Activated naive CD8-positive, alpha-beta T cell treated with anti-CD3 and anti-CD28 coated beads, Interleukin-2, amount 50 U/mL, for 24 hours (primary cell): Measurements from ENCODE around the gene EREG.
A peak's percentile ranks its signal among the peaks of the same experiment; 100 is the strongest.
"Not testable (repeated sequence)": the region's sequence is repeated elsewhere in the genome, so short reads cannot be mapped to it uniquely, and the experiment has no call there.

Experiments used
- ATAC-seq: fragments of 150-1000 bp; cut with Tn5 transposase; one replicate; pipeline ENCODE4 v1.10.0; 2021
- DNase-seq: peaks from one replicate; pipeline ENCODE4 v3.0.0; 2021
- H3K27ac Mint-ChIP-seq: one replicate; pipeline ENCODE4 v1.8.0; 2021; ENCODE audit warnings: mild to moderate bottlenecking, mixed read lengths
- H3K27me3 Mint-ChIP-seq: one replicate; pipeline ENCODE4 v1.8.0; 2021; ENCODE audit warnings: mixed read lengths
- H3K36me3 Mint-ChIP-seq: one replicate; pipeline ENCODE4 v1.8.0; 2021; ENCODE audit warnings: low read depth, mixed read lengths
- H3K4me1 Mint-ChIP-seq: one replicate; pipeline ENCODE4 v1.8.0; 2021; ENCODE audit warnings: mixed read lengths
- H3K4me3 Mint-ChIP-seq: one replicate; pipeline ENCODE4 v1.8.0; 2021; ENCODE audit warnings: mild to moderate bottlenecking, moderate library complexity, mixed read lengths
- H3K9me3 Mint-ChIP-seq: one replicate; pipeline ENCODE4 v1.8.0; 2021; ENCODE audit warnings: mixed read lengths

The EREG gene

DNA sequence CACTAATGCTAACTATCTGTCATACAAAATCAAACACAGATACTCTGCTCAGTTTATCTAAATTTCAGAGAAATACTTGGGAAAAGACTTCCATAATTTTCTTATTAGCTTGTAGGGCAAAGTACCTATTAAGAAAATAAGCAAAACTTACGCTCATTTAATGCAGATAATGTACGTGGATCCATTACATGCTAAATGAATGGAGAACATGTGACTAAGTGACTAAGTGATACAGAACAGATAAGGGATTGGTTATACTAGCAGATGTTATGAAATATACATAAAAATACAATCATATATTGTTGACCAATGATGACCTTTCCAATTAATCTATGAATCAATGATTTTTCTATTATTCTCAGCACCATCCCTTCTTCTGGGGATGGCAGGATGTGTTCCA, 25.7 kb downstream of the EREG start:
- Mint-ChIP-seq H3K9me3 (no peaks in the 10 kb centered on the region), H3K4me1 (no peaks in the 10 kb centered on the region), H3K36me3 (no peaks in the 10 kb centered on the region), H3K27me3 (peaks cover 5% of the 10 kb centered on the region), H3K4me3 (no peak overlapping the region), H3K27ac (no peak overlapping the region)
- no peak for DNase-seq
- ATAC-seq, result no peak

DNA sequence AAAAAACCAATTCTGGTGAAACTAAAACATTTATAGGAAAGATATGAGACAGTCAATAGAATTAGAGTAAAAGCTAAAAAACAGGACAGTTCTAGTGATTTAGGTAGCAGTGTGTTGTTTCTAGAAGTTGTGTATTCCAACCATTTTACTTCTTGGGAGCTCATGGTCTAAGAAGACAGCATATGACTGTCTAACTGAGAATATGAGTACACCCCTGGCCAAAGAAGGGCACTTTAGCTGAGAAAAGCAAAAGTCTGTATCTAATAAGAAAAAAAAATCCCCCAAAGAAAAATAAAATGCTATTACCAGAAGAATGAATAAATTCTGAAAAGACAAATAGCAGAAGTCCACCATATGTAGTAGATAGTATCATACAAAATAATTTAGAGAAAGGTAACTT, 26.4 kb downstream of the EREG start:
- Mint-ChIP-seq H3K27me3 (peaks cover 5% of the 10 kb centered on the region), H3K36me3 (no peaks in the 10 kb centered on the region), H3K4me1 (no peaks in the 10 kb centered on the region), H3K9me3 (no peaks in the 10 kb centered on the region), H3K4me3 (no peak overlapping the region), H3K27ac (no peak overlapping the region)
- ATAC-seq (no peak), DNase-seq (no peak)

GRCh38 chr4:74391890-74392475, 27.0 kb downstream of the EREG start:
- no peak overlapping the region for H3K4me3 Mint-ChIP-seq
- peaks cover 4% of the 10 kb centered on the region for H3K27me3 Mint-ChIP-seq
- no peaks in the 10 kb centered on the region for H3K9me3 Mint-ChIP-seq
- H3K36me3 Mint-ChIP-seq, result no peaks in the 10 kb centered on the region
- H3K4me1 Mint-ChIP-seq, result no peaks in the 10 kb centered on the region
- ATAC-seq, result no peak
- H3K27ac Mint-ChIP-seq, result no peak overlapping the region
- DNase-seq, result no peak

DNA sequence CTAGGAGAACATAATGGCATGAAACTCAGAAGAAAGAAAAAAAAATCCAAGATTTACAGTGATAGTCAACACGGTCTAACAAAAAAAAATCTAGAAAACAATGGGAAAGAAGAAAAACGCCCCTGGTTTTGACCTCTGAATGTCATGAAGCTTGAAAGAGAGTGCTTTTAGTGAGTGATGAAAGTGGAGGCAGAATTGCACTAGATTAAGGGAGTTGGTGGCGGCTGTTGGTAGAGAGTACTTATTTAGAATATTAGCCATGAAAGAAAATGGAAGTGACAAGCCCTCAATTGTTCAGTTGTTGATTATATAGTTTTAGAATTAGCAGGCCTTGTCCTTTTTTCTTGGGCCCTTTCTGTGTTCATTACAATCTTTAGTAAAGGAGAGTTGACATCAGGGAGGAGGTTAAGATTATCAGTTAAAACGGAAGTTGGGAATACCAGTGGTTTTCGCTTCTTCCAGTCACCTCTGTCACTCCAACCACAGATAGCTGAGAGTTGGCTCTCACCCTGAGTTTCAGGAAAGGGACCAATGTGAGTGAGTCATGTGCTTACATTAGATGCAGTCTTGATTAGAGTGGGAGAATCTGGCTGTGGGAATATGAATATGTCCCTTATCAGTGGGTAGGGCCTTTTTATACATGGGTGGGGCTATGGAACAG, 29.7 kb downstream of the EREG start:
- Mint-ChIP-seq H3K27me3 (peaks cover under 1% of the 10 kb centered on the region), H3K4me1 (peaks cover 7% of the 10 kb centered on the region), H3K4me3 (no peak overlapping the region), H3K27ac (no peak overlapping the region), H3K36me3 (no peaks in the 10 kb centered on the region), H3K9me3 (no peaks in the 10 kb centered on the region)
- ATAC-seq, result no peak
- DNase-seq, result no peak

DNA sequence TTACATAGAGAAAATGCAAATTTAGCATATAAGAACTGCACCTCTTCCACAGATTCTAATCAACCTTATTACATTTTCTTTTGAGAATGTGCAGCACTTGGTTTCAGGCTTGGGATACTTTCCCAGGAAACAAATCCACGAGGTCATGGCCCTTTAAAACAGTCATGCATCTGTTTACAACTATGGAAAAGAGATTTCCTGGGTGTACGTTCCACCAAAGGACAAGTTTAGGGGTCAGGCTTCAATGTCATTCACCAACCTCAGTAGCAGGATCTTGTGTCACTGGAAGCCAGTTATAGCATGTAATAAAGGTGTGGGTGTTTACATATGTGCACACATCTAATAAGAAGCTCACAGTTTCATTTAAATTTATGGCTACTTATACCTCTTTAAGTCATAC, 30.7 kb downstream of the EREG start:
- DNase-seq, result no peak
- no peak for ATAC-seq
- H3K4me3 Mint-ChIP-seq, result no peak overlapping the region
- no peak overlapping the region for H3K27ac Mint-ChIP-seq
- H3K27me3 Mint-ChIP-seq, result no peaks in the 10 kb centered on the region
- H3K4me1 Mint-ChIP-seq, result peaks cover 7% of the 10 kb centered on the region
- no peaks in the 10 kb centered on the region for H3K9me3 Mint-ChIP-seq
- H3K36me3 Mint-ChIP-seq, result no peaks in the 10 kb centered on the region

GRCh38 chr4:74397748-74398426, 32.9 kb downstream of the EREG start:
- H3K4me3 Mint-ChIP-seq, result peak overlapping the region; percentile 92
- no peaks in the 10 kb centered on the region for H3K27me3 Mint-ChIP-seq
- H3K9me3 Mint-ChIP-seq, result no peaks in the 10 kb centered on the region
- peak overlapping the region; percentile 92 for H3K27ac Mint-ChIP-seq
- ATAC-seq (peak; percentile 28), DNase-seq (peak; percentile 7)
- H3K4me1 Mint-ChIP-seq, result peaks cover 7% of the 10 kb centered on the region
- no peaks in the 10 kb centered on the region for H3K36me3 Mint-ChIP-seq

DNA sequence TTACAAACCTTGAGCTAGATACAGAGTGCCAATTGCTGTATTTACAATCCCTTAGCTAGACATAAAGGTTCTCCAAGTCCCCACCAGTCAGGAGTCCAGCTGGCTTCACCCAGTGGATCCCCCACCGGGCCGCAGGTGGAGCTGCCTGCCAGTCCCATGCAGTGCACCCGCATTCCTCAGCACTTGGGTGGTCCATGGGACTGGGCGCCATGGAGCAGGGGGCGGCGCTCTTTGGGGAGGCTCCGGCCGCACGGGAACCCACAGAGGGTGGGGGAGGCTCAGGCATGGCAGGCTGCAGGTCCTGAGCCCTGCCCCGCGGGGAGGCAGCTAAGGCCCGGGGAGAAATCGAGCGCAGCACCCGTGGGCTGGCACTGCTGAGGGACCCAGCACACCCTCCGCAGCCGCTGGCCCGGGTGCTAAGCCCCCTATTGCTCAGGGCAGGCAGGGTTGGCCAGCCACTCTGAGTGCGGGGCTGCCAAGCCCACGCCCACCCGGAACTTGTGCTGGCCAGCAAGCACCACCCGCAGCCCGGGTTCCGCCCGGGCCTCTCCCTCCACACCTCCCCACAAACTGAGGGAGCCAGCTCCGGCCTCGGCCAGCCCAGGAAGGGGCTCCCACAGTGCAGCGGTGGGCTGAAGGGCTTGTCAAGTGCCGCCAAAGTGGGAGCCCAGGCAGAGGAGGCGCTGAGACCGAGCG, 34.1 kb downstream of the EREG start:
- not testable (repeated sequence) for H3K27me3 Mint-ChIP-seq, H3K36me3 Mint-ChIP-seq, DNase-seq, H3K9me3 Mint-ChIP-seq, ATAC-seq, H3K4me1 Mint-ChIP-seq
- H3K4me3 Mint-ChIP-seq, result peak overlapping the region; percentile 92
- peak overlapping the region; percentile 92 for H3K27ac Mint-ChIP-seq

DNA sequence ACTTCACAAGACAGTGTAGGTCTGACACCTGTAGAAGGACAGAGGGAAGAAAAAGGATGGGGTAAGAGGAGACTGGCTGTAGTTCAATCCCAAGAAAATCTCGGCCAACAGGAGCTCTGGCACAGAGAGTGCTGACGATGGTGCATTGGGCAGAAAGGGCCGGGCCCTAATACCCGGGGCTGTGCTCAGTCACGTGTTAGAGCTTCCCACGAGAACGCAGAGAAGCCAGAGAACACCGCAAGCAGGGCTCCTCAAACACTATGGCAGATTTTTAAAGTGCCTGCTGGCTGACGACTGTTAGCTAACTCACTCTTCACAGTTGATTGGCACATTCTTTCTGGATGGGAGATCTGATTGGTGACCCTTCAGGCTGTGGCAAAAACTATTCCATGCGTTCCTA, 35.5 kb downstream of the EREG start:
- no peak overlapping the region for H3K27ac Mint-ChIP-seq
- DNase-seq (no peak), ATAC-seq (no peak)
- H3K4me3 Mint-ChIP-seq, result no peak overlapping the region
- peaks cover 7% of the 10 kb centered on the region for H3K4me1 Mint-ChIP-seq
- no peaks in the 10 kb centered on the region for H3K9me3 Mint-ChIP-seq
- H3K36me3 Mint-ChIP-seq, result no peaks in the 10 kb centered on the region
- peaks cover 2% of the 10 kb centered on the region for H3K27me3 Mint-ChIP-seq

GRCh38 chr4:74402692-74403456, 37.9 kb downstream of the EREG start:
- ATAC-seq, result no peak

GRCh38 chr4:74407891-74408290, 42.9 kb downstream of the EREG start:
- H3K9me3 Mint-ChIP-seq, result no peaks in the 10 kb centered on the region
- no peak overlapping the region for H3K27ac Mint-ChIP-seq
- no peaks in the 10 kb centered on the region for H3K4me1 Mint-ChIP-seq
- no peak for ATAC-seq
- H3K36me3 Mint-ChIP-seq, result no peaks in the 10 kb centered on the region
- DNase-seq, result no peak
- no peak overlapping the region for H3K4me3 Mint-ChIP-seq
- H3K27me3 Mint-ChIP-seq, result peaks cover 2% of the 10 kb centered on the region

More at GRCh38 chr4:74402692-74403456, 37.9 kb downstream of the EREG start:
- Mint-ChIP-seq H3K27ac (no peak overlapping the region), H3K36me3 (no peaks in the 10 kb centered on the region), H3K9me3 (no peaks in the 10 kb centered on the region), H3K27me3 (peaks cover 2% of the 10 kb centered on the region), H3K4me3 (no peak overlapping the region), H3K4me1 (peaks cover 4% of the 10 kb centered on the region)
- no peak for DNase-seq

- ATAC-seq (no peak), DNase-seq (no peak)
- Mint-ChIP-seq H3K36me3 (no peaks in the 10 kb centered on the region), H3K27ac (no peak overlapping the region), H3K9me3 (no peaks in the 10 kb centered on the region), H3K4me1 (no peaks in the 10 kb centered on the region), H3K27me3 (peaks cover 2% of the 10 kb centered on the region), H3K4me3 (no peak overlapping the region)
Observed at GRCh38 chr4:74408639-74409038, 43.7 kb downstream of the EREG start.

- Mint-ChIP-seq H3K4me1 (no peaks in the 10 kb centered on the region), H3K27ac (no peak overlapping the region), H3K27me3 (peaks cover 2% of the 10 kb centered on the region), H3K4me3 (no peak overlapping the region), H3K36me3 (no peaks in the 10 kb centered on the region), H3K9me3 (no peaks in the 10 kb centered on the region)
- no peak for ATAC-seq
- no peak for DNase-seq
Observed at GRCh38 chr4:74410272-74410671, 45.3 kb downstream of the EREG start.

DNA sequence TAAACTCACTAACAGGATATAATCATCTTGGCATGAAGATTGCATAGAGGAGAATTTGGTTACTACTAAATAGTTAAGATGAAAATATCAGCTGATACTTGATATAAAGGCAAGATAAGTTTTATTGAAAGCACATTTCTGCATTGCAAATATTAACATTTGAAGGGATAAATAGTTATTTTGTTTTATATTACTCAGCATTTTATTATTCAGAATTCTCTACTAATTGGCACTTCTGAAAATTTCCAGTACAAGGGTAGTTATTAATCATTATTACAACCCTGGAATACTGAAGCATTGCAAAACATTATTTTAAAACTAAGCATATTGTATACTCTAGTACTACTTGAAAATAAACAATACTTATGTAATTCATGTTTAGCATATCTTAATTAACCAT, 47.3 kb downstream of the EREG start:
- no peaks in the 10 kb centered on the region for H3K36me3 Mint-ChIP-seq
- H3K27ac Mint-ChIP-seq, result no peak overlapping the region
- no peaks in the 10 kb centered on the region for H3K4me1 Mint-ChIP-seq
- no peaks in the 10 kb centered on the region for H3K9me3 Mint-ChIP-seq
- DNase-seq (no peak), ATAC-seq (no peak)
- peaks cover 2% of the 10 kb centered on the region for H3K27me3 Mint-ChIP-seq
- H3K4me3 Mint-ChIP-seq, result no peak overlapping the region

- Mint-ChIP-seq H3K36me3 (no peaks in the 10 kb centered on the region), H3K27me3 (peaks cover 6% of the 10 kb centered on the region), H3K4me3 (no peak overlapping the region), H3K4me1 (no peaks in the 10 kb centered on the region), H3K27ac (no peak overlapping the region), H3K9me3 (no peaks in the 10 kb centered on the region)
- DNase-seq (no peak), ATAC-seq (no peak)
Observed at GRCh38 chr4:74413265-74413664, 48.3 kb downstream of the EREG start.
